NCI-H748 (cell line): ENCODE measurements around the gene NLN.
"Not testable (repeated sequence)": the region's sequence is repeated elsewhere in the genome, so short reads cannot be mapped to it uniquely, and the experiment has no call there.

ENCODE experiments used
- DNase-seq: peaks from one replicate; lab custom pipeline; 2025; ENCODE audit not compliant: unreplicated experiment; lab: John Stamatoyannopoulos, UW

Gene NLN

DNA sequence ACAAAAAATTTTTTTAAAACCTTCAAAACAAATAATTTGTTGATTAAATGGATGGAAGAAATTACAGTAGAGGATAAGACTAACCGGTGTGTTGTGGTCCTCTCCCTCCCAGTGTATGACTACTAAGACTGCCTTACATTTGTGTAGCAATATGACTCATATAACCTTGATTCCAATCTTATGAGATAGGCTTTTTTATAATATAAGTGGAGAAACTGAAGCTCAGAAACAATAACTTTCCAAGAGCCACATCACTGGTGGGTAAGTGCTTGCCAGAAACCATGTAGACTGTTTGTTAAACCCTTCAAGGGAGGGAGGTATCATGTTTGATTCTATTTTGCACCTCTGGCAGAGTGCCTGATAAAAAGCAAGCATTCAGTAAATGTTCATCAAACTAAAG is 47.5 kb downstream of the NLN start:
- DNase-seq, result no peak

DNA sequence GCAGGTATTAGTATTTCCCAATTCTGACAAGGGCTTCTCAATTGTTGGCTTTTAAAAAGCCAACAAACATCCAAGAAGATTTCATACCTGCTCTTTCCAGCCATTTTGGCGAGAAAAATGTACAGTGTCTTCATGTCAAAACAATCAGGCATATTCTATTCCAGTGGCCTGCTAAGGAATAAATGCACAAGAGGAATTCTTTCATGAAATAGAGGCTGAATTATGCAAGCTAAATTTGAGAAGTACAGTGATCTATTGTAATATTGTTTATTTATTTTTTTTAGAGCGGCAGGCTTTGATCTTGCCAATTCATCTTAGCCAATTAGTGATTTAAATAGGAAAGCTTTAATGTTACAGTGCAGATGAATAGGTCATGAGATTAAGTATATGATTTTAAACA is 49.3 kb downstream of the NLN start:
- no peak for DNase-seq

DNA sequence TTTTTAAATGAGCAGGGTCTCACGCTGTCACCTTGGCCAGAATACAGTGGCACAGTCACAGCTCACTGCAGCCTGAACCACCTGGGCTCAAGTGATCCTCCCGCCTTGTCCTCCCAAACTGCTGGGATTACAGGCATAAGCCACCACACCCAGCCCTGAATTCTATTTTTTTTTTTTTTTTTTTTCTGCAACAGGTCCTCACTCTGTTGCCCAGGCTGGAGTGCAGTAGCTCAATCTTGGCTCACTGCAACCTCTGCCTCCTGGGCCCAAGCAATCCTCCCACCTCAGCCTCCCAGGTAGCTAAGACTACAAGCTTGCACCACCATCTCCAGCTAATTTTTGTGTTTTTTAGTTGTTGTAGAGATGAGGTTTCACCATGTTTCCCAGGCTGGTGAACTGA is 51.0 kb downstream of the NLN start:
- not testable (repeated sequence) for DNase-seq

DNA sequence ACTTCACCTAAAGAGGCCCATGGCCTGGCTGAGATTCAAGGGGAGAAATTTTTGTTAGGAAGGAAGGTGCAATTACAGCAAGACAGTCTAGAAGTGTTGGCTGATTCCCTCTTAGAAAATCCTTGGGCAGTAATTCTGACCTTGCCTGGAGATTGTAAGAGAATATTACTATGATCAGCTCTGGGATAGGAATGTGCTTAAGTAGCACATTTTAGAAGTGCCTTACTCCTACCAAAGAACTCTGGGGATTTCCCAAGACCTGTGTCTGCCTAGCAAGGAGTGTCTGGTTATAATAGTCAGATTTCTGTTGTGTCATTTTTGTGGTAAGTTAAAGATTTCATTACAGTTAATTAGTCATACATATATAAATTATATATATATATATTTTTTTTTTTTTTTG is 52.3 kb downstream of the NLN start:
- no peak for DNase-seq

DNA sequence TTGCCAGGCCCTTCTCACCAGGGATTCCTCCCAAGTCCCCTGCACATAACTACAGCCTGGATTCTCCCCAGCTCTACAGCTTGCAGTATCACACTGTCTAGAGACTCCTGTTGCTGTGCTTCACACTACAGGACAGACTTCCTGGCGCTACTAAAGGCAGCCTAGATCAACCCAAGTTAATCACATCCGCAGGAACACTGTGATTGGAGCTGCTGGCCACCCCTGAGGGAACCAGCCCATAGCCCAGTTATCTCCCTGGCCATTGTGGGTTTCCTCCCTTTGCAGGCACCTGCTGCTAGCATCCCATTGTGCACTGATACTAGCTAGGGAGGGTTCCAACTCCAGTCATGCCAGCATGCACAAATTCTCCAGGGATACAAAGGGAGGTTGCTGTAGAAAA is 53.5 kb downstream of the NLN start:
- no peak for DNase-seq

GRCh38 chr5:65776441-65777141 is 54.6 kb downstream of the NLN start:
- DNase-seq, result no peak

GRCh38 chr5:65778126-65778525 is 56.1 kb downstream of the NLN start:
- no peak for DNase-seq

GRCh38 chr5:65779643-65780042 is 57.6 kb downstream of the NLN start:
- no peak for DNase-seq

- not testable (repeated sequence) for DNase-seq
Observed at GRCh38 chr5:65788296-65788695, 66.3 kb downstream of the NLN start.

DNA sequence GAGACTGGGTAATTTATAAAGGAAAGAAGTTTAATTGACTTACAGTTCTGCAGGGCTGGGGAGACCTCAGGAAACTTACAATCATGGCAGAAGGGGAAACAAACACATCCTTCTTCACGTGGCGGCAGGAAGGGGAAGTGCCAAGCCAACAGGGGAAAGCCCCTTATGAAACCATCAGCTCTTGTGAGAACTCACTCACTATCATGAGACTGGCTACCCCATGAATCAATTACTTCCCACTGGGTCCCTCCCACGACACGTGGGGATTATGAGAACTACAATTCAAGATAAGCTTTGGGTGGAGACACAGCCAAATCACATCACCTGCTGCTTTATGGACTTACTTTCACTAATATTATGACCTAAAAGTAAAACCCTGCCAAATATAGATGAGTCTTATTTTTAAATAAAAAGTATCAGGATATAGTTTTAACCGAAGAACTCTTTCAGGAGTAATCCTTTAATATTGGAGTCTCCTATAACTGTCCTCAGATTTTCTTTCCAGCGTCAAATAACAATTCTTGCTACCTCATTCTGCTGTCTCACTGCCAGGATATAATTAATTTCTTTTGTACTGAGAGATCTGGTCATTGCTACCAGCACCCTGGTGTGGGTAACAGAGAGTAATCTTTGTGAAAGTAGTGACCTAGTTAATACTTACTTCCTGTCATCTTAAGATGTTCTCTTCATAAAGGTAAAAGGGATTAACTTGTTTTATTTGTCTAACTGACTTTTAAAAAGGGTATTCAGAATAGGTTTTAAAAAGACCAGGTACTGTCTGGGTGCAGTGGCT is 68.6 kb downstream of the NLN start:
- DNase-seq, result no peak

DNA sequence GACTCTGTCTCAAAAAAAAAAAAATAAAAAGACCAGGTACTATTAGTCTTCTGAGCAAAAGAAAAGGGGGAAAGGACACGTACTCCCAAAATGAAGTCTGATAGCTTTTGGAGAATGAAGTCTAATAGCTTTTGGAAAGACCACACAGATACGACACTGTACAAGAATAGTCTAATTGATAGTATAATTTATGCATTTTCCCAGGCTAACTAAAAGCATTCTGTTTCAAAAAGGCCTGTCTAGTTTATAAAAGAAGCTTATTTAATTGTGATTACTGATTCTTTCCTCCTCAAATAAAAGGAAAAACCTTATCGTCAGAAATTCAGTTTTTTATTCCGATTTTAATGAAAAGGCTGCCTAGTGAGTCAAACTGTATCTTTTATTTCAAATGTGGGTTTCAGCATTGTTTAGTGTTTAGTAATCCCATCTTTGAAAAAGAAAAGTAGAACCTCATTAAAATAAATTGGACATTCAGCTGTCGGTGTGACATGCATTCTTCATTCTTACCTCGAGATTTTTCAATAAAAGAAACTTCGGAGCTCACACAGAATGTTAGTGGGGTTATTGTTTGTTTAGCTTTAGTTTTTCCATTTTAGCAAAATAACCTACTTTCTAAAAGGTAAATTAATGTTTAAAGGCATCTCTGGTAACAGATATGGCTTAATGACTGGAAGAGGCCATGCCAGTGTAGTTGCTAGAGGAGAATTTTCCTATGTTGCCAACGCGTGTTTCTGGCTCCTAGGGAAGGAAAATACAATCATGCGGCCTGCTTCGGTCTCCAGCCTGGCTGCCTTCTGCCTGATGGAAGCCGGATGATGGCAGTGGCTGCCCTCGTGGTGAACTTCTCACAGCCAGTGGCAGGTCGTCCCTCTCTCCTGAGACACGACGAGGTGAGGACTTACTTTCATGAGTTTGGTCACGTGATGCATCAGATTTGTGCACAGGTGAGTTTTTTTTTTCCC is 70.0 kb downstream of the NLN start:
- no peak for DNase-seq

- no peak for DNase-seq
Observed at GRCh38 chr5:65796269-65796668, 74.3 kb downstream of the NLN start.

DNA sequence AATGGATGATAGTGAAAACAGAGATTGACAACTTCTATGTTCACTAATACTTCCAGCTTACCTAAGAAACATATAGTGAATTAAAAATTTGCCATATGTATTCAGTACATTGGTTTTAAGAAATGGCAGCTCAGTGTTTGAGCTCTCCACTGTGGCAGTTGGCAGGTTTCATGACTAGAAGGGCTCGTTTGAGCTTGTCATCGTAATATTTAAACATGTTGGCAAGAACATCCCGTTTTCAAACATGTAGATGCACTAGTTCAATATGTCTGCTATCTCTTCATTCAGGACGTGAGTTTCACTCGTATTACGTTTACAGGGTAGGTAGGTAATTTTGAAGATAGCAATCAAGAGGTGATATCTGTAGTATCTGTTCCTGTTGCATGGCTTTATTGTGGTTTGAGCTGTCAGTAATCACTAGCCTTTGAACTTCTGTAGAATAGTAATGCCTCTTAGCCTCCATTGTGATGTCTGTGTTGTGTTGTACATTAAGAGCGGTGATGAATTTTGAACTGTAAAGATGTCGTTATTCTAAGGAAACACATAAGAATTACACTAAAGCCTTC is 74.8 kb downstream of the NLN start:
- DNase-seq, result no peak

DNA sequence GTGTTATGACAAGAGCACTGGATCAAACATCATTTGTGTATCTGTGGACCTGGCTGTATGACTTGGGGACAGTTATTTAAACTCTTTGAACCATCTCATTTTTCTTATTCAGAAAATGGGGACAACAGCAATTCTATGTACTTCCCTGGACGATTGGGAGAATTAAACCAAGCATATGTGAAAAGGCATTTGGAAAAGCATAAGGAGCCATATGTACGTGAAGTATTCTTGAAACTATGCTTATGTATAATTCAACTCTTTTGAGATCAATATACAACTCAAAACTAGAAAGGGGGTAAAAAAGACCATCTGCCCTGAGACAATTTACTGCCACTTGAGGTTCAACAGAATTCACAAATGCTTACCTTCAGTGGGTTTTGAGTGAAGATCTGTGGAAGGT is 75.5 kb downstream of the NLN start:
- DNase-seq, result no peak

DNA sequence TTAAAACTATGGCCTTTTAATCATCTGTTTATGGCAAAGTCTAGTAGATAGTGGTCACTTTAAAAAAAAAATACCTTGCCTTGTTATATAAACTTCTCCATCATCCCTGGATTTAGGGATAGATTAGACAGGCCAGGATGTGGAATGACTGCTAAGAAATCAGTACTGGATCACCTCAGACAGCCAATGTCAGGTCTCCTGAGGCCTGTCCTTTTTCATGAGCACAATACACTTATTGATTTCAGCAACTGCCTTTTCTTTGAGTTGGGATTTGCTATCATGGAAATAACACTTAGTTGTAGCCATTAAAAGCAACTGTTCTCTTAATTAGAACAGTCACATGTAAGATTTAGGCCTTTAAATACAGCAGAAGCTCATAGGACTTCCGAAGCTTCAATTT is 77.9 kb downstream of the NLN start:
- DNase-seq, result no peak

DNA sequence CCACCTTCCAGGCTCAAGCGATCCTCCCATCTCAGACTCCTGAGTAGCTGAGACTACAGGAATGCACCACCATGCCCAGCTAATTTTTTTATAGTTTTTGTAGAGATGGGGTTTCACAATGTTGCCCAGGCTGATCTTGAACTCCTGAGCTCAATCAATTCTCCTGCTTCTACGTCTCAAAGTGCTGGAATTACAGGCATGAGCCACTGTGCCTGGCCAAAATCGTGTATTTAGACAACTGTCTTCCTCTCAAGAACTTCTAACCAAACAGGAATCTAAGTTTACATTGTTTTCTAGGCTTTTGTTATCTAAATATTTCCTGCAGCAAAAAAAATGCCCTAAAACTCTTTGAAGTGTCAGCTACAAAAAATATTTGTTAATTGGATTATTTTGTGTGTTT is 78.8 kb downstream of the NLN start:
- no peak for DNase-seq

- no peak for DNase-seq
Observed at GRCh38 chr5:65801352-65801783, 79.4 kb downstream of the NLN start.

- DNase-seq, result no peak
Observed at GRCh38 chr5:65802080-65802479, 80.1 kb downstream of the NLN start.

GRCh38 chr5:65802820-65803219 is 80.8 kb downstream of the NLN start:
- no peak for DNase-seq

- no peak for DNase-seq
Observed at GRCh38 chr5:65803699-65804391, 81.8 kb downstream of the NLN start.

DNA sequence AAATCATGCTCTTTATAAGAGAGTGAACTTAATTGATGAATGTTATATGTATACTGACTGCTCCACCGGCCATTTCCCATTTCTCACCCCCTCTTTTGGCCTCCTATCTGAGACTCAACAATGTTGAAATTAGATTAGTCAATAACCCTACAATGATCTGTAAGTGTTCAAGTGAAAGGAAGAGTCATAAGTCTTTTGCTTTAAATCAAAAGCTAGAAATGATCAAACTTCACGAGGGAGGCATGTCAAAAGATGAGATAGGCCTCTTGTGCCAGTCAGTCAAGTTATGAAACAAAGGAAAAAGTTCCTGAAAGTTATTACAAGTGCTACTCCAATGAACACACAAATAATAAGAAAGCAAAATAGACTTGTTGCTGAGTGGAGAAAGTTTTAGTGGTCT is 83.1 kb downstream of the NLN start:
- DNase-seq, result no peak
